PFSK-1 (cell line): ENCODE results near the gene RBM6.

ENCODE experiments used
- FOXP2 ChIP-seq: optimal IDR thresholded peaks from 2 replicates; pipeline ENCODE3; 2011; ENCODE audit warnings: borderline replicate concordance, control low read depth, inconsistent platforms; ENCODE audit not compliant: insufficient read depth; ENCODE audit errors: extremely low read length, extremely low read depth
- POLR2AphosphoS5 ChIP-seq: IDR thresholded peaks from 2 replicates; pipeline ENCODE4 v1.6.1; 2012; ENCODE audit warnings: low read depth, mild to moderate bottlenecking, control low read depth, low read length, moderate library complexity
- SIN3A ChIP-seq: IDR thresholded peaks from 2 replicates; pipeline ENCODE4 v1.6.1; 2012; ENCODE audit warnings: mild to moderate bottlenecking, low read length, moderate library complexity, borderline replicate concordance; ENCODE audit not compliant: insufficient read depth
- TAF1 ChIP-seq: IDR thresholded peaks from 2 replicates; pipeline ENCODE4 v1.6.1; 2012; ENCODE audit warnings: low read length, control low read depth, borderline replicate concordance; ENCODE audit not compliant: insufficient read depth
- TF ChIP-seq, protein P1 (sequence below), 2 experiments: IDR thresholded peaks; 2 replicates each; pipeline versions ENCODE4 v1.6.1 to v1.8.0; 2011 to 2012; ENCODE audit warnings: low read depth in 2 of 2, low read length in 2 of 2, control low read depth in 1 of 2, inconsistent platforms in 1 of 2, mild to moderate bottlenecking in 1 of 2, moderate library complexity in 1 of 2; ENCODE audit not compliant: insufficient read depth in 1 of 2

Gene RBM6

DNA sequence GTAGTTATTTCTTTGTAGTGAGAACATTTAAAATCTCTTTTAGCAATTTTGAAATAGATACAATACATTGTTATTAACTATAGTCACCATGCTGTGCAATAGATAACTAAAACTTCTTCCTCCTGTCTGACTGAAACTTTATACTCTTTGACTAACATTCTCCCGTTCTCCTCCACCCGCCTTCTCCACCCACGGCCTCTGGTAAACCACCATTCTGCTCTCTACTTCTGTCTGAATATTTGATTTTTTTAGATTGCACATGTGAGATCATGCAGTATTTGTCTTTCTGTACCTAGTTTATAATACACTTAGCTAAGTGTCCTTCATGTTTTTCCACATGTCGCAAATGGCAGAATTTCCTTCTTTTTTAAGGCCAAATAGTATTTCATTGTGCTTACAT is 76.0 kb downstream of the RBM6 start:
- TF ChIP-seq SIN3A (no peak), TAF1 (no peak), POLR2AphosphoS5 (no peak), FOXP2 (no peak)
- TF ChIP-seq, protein P1, sequence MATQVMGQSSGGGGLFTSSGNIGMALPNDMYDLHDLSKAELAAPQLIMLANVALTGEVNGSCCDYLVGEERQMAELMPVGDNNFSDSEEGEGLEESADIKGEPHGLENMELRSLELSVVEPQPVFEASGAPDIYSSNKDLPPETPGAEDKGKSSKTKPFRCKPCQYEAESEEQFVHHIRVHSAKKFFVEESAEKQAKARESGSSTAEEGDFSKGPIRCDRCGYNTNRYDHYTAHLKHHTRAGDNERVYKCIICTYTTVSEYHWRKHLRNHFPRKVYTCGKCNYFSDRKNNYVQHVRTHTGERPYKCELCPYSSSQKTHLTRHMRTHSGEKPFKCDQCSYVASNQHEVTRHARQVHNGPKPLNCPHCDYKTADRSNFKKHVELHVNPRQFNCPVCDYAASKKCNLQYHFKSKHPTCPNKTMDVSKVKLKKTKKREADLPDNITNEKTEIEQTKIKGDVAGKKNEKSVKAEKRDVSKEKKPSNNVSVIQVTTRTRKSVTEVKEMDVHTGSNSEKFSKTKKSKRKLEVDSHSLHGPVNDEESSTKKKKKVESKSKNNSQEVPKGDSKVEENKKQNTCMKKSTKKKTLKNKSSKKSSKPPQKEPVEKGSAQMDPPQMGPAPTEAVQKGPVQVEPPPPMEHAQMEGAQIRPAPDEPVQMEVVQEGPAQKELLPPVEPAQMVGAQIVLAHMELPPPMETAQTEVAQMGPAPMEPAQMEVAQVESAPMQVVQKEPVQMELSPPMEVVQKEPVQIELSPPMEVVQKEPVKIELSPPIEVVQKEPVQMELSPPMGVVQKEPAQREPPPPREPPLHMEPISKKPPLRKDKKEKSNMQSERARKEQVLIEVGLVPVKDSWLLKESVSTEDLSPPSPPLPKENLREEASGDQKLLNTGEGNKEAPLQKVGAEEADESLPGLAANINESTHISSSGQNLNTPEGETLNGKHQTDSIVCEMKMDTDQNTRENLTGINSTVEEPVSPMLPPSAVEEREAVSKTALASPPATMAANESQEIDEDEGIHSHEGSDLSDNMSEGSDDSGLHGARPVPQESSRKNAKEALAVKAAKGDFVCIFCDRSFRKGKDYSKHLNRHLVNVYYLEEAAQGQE (IDR thresholded peaks at IDR 0.05; ENCODE audit: insufficient read depth in 1 of 2, low read depth in 2 of 2, low read length in 2 of 2) = no peak

- TF ChIP-seq, protein P1 (IDR thresholded peaks at IDR 0.05; ENCODE audit: insufficient read depth in 1 of 2, low read depth in 2 of 2, low read length in 2 of 2) = no peak
- TF ChIP-seq SIN3A (no peak), FOXP2 (no peak)
These were observed 88.4 kb downstream of the RBM6 start for GRCh38 chr3:50028346-50028745.

DNA sequence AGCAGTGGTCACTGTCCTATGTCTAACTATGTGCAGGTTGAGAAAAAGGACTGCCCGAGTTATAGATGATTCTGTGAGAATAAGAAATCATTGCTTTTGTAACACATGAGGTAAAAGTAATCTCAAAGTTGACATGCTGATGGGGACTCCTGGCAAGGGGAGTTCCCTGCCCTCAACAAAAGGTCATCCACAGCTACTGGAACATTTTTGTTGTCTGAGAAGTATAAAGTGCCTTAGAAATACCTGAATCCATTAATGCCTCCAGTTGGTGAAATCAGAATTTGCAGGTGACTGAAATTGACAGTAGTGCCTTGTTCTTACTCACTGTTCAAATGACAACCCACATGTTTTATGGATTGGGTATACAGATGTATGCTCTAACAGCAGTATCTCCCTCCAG is 105.0 kb downstream of the RBM6 start:
- TF ChIP-seq TAF1 (no peak), FOXP2 (no peak), SIN3A (no peak), POLR2AphosphoS5 (no peak)
- TF ChIP-seq, protein P1 (IDR thresholded peaks at IDR 0.05; ENCODE audit: insufficient read depth in 1 of 2, low read depth in 2 of 2, low read length in 2 of 2) = no peak

DNA sequence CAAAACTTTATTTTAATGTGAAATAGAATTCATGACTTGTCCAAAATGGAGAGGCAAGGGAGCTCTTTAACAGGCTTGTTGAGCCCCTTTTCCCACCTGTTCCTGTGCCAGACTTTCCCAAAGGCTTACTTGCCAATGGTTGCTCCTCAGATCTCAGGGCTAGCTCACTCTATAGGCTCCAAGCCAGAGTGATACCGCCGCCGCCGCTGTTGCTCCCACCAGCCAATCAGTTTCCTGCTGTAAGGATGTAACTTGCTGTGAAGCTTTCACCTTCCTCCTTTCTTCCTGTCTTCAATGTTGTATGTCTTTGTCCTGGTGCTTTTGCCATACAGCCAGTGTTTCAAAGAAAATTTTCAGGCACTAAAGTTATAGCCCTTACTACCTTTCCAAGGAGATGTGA is 107.5 kb downstream of the RBM6 start:
- TF ChIP-seq TAF1 (no peak), SIN3A (no peak), FOXP2 (no peak), POLR2AphosphoS5 (no peak)
- TF ChIP-seq, protein P1 (IDR thresholded peaks at IDR 0.05; ENCODE audit: insufficient read depth in 1 of 2, low read depth in 2 of 2, low read length in 2 of 2) = no peak

GRCh38 chr3:50050361-50050760 is 110.4 kb downstream of the RBM6 start:
- TF ChIP-seq FOXP2 (no peak), TAF1 (no peak), SIN3A (no peak), POLR2AphosphoS5 (no peak)
- TF ChIP-seq, protein P1 (IDR thresholded peaks at IDR 0.05; ENCODE audit: insufficient read depth in 1 of 2, low read depth in 2 of 2, low read length in 2 of 2) = no peak
